Heart left ventricle (tissue), 16 donors: ENCODE results near the gene PSRC1. TPM values are rescaled to one million over a fixed set of nuclear protein-coding genes. Genes with fewer than 3 reads are reported as not detected.

Source experiments
- ATAC-seq, 4 donors: fragments of 200-7000 bp; cut with Tn5 transposase; one replicate each; pipeline ENCODE4 v1.9.1; 2020 to 2022; ENCODE audit warnings: moderate library complexity in 4 of 4, mild to moderate bottlenecking in 3 of 4, moderate number of reproducible peaks in 1 of 4
- DNase-seq, 5 donors: peaks; one replicate each; pipeline ENCODE4 v3.0.0-alpha.2; 2020
- H3K27ac ChIP-seq, 12 donors: fragments of 200-600 bp; sonication (generic) in 4 of 12; one replicate each; pipeline versions ENCODE4 v1.5.0 to v1.8.0; 2016 to 2022; ENCODE audit warnings: mild to moderate bottlenecking in 2 of 12
- H3K27me3 ChIP-seq, 9 donors: fragments of 200-600 bp; sonication (generic) in 2 of 9; one replicate each; pipeline versions ENCODE4 v1.5.1 to v1.8.0; 2016 to 2022; ENCODE audit warnings: mild to moderate bottlenecking in 3 of 9
- H3K36me3 ChIP-seq, 9 donors: fragments of 200-600 bp; sonication (generic) in 2 of 9; one replicate each; pipeline versions ENCODE4 v1.5.0 to v1.8.0; 2018 to 2022; ENCODE audit warnings: mild to moderate bottlenecking in 2 of 9
- H3K4me1 ChIP-seq, 12 donors: fragments of 200-600 bp; sonication (generic) in 4 of 12; one replicate each; pipeline versions ENCODE4 v1.5.0 to v1.8.0; 2016 to 2022; ENCODE audit warnings: mild to moderate bottlenecking in 3 of 12
- H3K4me3 ChIP-seq, 12 donors: fragments of 200-600 bp; sonication (generic) in 4 of 12; one replicate each; pipeline versions ENCODE4 v1.5.0 to v1.8.0; 2017 to 2022; ENCODE audit warnings: mild to moderate bottlenecking in 9 of 12, moderate library complexity in 4 of 12
- H3K9me3 ChIP-seq, 12 donors: fragments of 200-600 bp; sonication (generic) in 4 of 12; one replicate each; pipeline versions ENCODE4 v1.5.0 to v1.8.0; 2016 to 2022; ENCODE audit warnings: mild to moderate bottlenecking in 1 of 12
- POLR2A ChIP-seq, 2 donors: fragments of 450-650 bp; IDR thresholded peaks; one replicate each; pipeline ENCODE4 v1.6.1; 2017; ENCODE audit warnings: antibody characterized with exemption in 2 of 2, mild to moderate bottlenecking in 2 of 2, moderate library complexity in 2 of 2
- WGBS, 4 donors: extraction: QIAGEN DNeasy Blood & Tissue Kit in 2 of 4; methylation state at CpG; one replicate each; pipeline versions ENCODE4 v1.1.5 to v1.1.7; 2013 to 2018; 5-methylcytosine and 5-hydroxymethylcytosine counted together
- intact Hi-C, 10 donors: fragments of 100-400 bp; cut with DNase I; formaldehyde crosslinking; loops; one replicate each; pipeline versions ENCODE4 v1.11.1 to v1.14.2; 2022
- polyA plus RNA-seq, 2 donors: library from polyadenylated mRNA; stranded (reverse); fragments of 200-250 nt; gene quantifications; one replicate each; pipeline ENCODE4 v1.2.3, GENCODE V29; 2013
- total RNA-seq, 9 donors: library from RNA; depleted of rRNA in 2 of 9; stranded (reverse); fragments of >200 nt in 2 of 9; fragmentation: NEBNext Ultra II Directional in 3 of 9; extraction: Animal tissue kit (Norgen Biotek cat#: 25700) in 3 of 9; gene quantifications; one replicate each; pipeline versions ENCODE4 v1.1.0 to v1.2.4, GENCODE V29; 2016 to 2023
- TF ChIP-seq, protein P1 (sequence below), 12 donors: fragments of 200-600 bp; sonication (generic) in 4 of 12; IDR thresholded peaks; one replicate each; pipeline versions ENCODE4 v1.5.0 to v1.8.0; 2018 to 2022; ENCODE audit warnings: antibody characterized with exemption in 12 of 12, mild to moderate bottlenecking in 5 of 12
- donor health status: ischemic (EF 13 %, LVEDD 7.1; RV severe dilation, severe dysfunction).
- donor health status: healthy with polysubstance abuse.
- donor health status: DM: no; HTN: yes; CAD: no.
- donor health status: DM: no; HTN: no; CAD: no.
- donor health status: ischemic (EF 25% LVEDD 6.9; RV normal size, moderate dysfunction).
- donor health status: ischemic (EF 25% LVEDD 5.7; RV mildly dilated, moderate dysfunction).
- donor health status: healthy.
- donor health status: DM: yes; HTN: yes; CAD: no.
- donor health status: ischemic (EF 35%, LVEDD 5.7; RV mildly dilated, moderate dysfunction).
- donor health status: nonischemic (EF 11% LVEDD 7.7; RV severe dilation, severe dysfunction).
- donor health status: DM: yes; HTN: yes; CAD: no.
- donor health status: PGD.
- donor health status: ischemic (EF 29% LVEDD 5.4; RV normal size, mild dysfunction).
- donor health status: nonischemic (EF 23%, LVEDD 6.1; RV moderate dilation, normal function).

PSRC1 gene
- total and polyA plus RNA-seq, 11 donors: 0.23 to 3.6 (median 0.85) TPM; not detected in 1

DNA sequence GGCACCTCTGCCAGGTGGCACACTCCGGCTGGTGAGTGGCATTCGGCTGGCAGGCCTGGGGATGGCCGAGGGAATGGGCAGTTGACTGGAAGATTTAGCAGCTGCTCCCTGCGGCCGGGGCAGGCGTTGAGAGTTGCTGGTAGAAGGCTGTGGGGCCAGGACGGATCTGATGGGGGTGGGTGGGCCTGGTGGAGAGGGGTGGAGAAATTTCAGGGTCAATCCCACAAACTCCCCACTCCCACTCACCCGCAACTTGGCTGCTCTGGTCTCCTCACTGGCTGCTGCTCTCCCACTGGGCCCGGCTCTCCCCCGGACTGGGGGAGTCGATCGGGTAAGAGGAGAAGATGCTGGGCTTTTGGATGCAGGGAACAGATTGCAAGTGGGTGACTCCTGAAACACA, 2.1 kb downstream of the PSRC1 start:
- WGBS, 4 donors: 90 to 95% (median 94%) methylated on average over 12 of the region's 12 CpGs
- intact Hi-C loops: loop anchor here in 4 of 10 donors (5.0 to 10.0 kb wide), 4 partner anchors 61 to 251 kb away; no protein-coding TSS in a partner anchor
- Histone ChIP-seq H3K4me1 (peaks cover 0 to 36% (median 14%) of the 10 kb centered on the region in 12 donors), H3K9me3 (no peaks in the 10 kb centered on the region), H3K4me3 (no peak overlapping the region), H3K36me3 (peaks cover 0 to 9% (median 0%) of the 10 kb centered on the region in 9 donors), H3K27me3 (no peaks in the 10 kb centered on the region), H3K27ac (no peak overlapping the region)
- TF ChIP-seq, protein P1, sequence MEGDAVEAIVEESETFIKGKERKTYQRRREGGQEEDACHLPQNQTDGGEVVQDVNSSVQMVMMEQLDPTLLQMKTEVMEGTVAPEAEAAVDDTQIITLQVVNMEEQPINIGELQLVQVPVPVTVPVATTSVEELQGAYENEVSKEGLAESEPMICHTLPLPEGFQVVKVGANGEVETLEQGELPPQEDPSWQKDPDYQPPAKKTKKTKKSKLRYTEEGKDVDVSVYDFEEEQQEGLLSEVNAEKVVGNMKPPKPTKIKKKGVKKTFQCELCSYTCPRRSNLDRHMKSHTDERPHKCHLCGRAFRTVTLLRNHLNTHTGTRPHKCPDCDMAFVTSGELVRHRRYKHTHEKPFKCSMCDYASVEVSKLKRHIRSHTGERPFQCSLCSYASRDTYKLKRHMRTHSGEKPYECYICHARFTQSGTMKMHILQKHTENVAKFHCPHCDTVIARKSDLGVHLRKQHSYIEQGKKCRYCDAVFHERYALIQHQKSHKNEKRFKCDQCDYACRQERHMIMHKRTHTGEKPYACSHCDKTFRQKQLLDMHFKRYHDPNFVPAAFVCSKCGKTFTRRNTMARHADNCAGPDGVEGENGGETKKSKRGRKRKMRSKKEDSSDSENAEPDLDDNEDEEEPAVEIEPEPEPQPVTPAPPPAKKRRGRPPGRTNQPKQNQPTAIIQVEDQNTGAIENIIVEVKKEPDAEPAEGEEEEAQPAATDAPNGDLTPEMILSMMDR (IDR thresholded peaks at IDR 0.05): no peak
- TF ChIP-seq POLR2A (IDR thresholded peaks at IDR 0.05): no peak
- DNase-seq (no peak), ATAC-seq (no peak)

DNA sequence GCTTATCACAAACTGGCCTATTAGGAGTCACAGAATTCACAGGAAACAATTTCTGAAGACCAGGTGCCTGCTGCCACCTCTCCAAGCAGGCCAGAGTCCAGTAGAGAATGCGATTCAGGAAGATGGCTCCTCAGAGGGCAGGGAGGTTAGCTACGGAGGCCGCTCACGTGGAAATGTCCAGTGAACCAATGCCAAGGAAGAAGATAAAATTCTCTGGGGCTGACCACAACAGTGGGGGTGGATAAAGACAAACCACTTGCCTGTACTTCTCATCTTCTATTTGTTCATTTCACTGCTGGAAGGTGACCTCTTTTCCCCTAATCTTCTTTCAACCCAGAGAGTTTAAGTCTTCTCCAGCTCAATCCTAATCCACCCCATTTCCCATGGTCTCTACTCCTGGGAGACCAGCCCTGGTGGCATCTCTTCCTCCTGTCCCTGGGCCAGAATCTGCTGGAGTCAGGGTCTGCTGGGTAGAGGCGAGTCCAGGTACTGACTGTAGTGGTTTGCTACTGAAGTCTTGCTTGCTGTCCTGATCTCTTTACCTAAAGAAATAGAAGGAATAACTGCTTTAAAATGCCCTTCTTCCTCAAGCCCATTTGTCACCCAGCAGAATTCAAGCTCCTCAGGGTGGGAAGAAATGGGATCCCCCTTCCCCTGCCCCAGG, 3.2 kb downstream of the PSRC1 start:
- intact Hi-C loops: loop anchor here in 9 of 10 donors (5.0 to 10.0 kb wide), 5 partner anchors 63 to 255 kb away; partner anchors contain the start of gene GPR61 (in 1 of the 9)
- Histone ChIP-seq H3K4me1 (peaks cover 0 to 36% (median 14%) of the 10 kb centered on the region in 12 donors), H3K36me3 (peaks cover 0 to 9% (median 0%) of the 10 kb centered on the region in 9 donors), H3K27me3 (no peaks in the 10 kb centered on the region), H3K27ac (no peak overlapping the region), H3K9me3 (no peaks in the 10 kb centered on the region), H3K4me3 (no peak overlapping the region)
- DNase-seq (no peak), ATAC-seq (no peak)
- TF ChIP-seq, protein P1 (IDR thresholded peaks at IDR 0.05): no peak
- TF ChIP-seq POLR2A (IDR thresholded peaks at IDR 0.05): no peak
- WGBS, 4 donors: 82 to 90% (median 85%) methylated on average over 5 of the region's 5 CpGs

DNA sequence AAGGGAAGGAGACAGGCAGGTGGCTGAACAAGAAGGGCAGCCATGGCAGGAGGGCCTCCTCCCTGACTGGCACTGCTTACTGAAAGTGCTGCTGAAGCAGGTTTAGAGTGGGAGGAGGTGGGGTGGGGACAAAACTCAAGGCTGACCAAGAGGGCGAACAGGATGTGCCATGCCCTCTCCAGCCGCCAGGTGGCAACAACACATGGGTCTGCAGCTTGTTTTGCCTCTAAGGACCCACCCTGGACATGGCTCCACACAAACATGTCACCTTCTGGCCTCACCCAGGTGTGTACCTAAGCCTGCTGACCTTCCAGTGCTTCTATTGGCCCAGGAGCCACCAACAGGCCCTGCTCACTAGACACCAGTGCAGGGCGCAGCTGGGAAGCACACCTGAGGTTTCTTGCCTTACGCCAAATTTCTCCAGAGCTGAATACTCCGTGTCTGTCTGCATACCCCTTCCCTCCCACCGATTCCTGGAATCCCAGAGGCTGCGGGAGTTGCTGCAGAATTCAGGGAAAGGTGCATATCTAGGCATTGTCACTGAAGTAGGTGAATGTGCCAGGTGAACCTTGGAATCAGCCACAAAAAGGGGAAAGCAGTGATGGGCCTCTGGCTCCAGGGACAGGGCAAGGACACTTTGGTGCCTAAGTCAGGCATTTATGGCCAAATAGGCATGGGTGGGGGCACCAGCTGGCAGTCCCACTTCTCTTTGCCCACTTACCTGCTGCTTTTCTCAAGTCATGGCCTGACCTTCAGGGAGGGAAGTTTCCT, 5.3 kb downstream of the PSRC1 start:
- 68 to 75% (median 74%) methylated on average over 6 to 7 of the region's 7 CpGs for WGBS, 4 donors
- DNase-seq (peak; percentile 71 to 87 (median 76)), ATAC-seq (peak; percentile 42 to 81 (median 76))
- Histone ChIP-seq H3K36me3 (peaks cover 0 to 9% (median 0%) of the 10 kb centered on the region in 9 donors), H3K27ac (no peak overlapping the region), H3K4me1 (peaks cover 0 to 24% (median 7%) of the 10 kb centered on the region in 12 donors), H3K27me3 (no peaks in the 10 kb centered on the region), H3K4me3 (no peak overlapping the region), H3K9me3 (no peaks in the 10 kb centered on the region)
- intact Hi-C loops: loop anchor here in 9 of 10 donors (1.0 to 10.0 kb wide), 7 partner anchors 121 to 257 kb away; partner anchors contain the start of gene GPR61 (in 1 of the 9)
- TF ChIP-seq, protein P1 (IDR thresholded peaks at IDR 0.05): peak; percentile 79 to 93 (median 88)
- no peak for TF ChIP-seq POLR2A (IDR thresholded peaks at IDR 0.05)
